Activated CD4-positive, CD25-positive, alpha-beta regulatory T cell treated with anti-CD3 and anti-CD28 coated beads, Interleukin-2, amount 50 U/mL, for 24 hours (primary cell): Measurements from ENCODE around the gene OTOG.

Experiments used
- ATAC-seq, 2 donors: fragments of 150-1000 bp; cut with Tn5 transposase; one replicate each; pipeline ENCODE4 v1.10.0; 2021; ENCODE audit warnings: mild to moderate bottlenecking in 1 of 2, moderate library complexity in 1 of 2

The OTOG gene

GRCh38 chr11:17543041-17543440, 4.0 kb upstream of the OTOG start:
- ATAC-seq = no peak

- no peak for ATAC-seq
Measured at GRCh38 chr11:17543574-17544180, 3.4 kb upstream of the OTOG start.

GRCh38 chr11:17544181-17544622, 2.9 kb upstream of the OTOG start, which contains the start of gene USH1C:
TSS of gene USH1C (minus strand) at chr11:17544416. CDS start at chr11:17544307, 109 bp downstream.
- ATAC-seq = no peak

DNA sequence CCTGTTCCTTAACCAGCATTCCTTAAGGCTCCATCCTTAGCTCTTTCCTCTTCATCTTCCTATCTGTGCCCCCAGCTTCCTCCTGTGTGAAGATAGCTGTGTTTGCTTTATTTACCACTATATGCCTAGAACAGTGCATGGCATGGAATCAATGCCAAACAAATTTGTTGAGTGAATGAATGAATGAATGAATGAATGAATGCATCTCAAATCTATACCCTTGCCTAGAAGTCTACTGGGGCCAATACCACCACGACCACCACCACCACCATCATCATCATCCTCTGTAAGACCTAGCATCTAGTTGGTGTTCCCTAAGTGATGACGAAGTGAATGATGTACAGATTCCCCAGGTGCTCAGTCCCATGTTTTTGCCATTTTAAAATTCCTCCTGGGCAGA, 819 bp upstream of the OTOG start:
- ATAC-seq = no peak

- ATAC-seq = no peak
Measured at GRCh38 chr11:17547932-17548331, 873 bp downstream of the OTOG start.

GRCh38 chr11:17548444-17548843, 1.4 kb downstream of the OTOG start:
- no peak for ATAC-seq

DNA sequence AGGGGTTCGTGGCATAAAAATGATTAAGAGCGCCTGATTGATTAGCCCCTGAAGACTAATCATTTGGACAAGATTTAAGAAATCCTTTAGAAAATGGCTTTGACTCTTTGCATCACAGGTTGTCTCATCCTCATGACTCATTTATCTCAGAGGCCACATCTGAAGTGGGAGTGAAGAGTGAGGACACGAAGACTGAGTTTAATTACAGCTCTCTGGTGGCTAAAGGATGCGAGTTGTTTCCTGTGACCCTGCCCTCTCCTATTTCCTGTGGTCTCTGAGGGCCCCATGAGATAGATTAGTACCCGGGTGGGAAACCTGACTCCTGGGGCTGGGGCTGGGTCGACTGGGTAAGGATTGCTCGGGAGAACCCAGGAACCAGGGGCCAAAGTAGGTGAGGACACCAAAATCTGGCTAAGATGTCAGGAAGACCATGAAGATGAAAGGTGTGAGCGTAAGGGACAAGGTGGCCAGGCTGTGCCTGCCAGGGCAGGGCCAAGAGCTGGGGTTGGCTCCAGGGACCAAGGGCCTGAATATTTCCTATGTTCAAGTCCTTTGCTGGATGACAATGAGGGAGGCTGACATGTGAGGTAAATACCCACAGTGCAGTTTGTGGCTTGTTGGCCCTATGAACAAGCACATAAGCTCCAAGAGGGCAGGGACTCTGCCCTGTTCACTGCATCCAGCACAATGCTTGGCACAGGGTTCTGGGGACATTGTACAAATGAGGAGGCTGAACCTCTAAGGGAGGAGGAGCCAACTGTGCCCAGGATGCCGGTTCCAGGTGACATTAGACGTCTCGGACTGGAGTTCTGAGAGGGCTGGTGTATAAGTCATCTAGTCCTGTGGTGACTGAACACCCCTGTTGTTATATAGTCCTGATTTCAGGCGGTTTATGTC, 3.6 kb downstream of the OTOG start:
- ATAC-seq = no peak

DNA sequence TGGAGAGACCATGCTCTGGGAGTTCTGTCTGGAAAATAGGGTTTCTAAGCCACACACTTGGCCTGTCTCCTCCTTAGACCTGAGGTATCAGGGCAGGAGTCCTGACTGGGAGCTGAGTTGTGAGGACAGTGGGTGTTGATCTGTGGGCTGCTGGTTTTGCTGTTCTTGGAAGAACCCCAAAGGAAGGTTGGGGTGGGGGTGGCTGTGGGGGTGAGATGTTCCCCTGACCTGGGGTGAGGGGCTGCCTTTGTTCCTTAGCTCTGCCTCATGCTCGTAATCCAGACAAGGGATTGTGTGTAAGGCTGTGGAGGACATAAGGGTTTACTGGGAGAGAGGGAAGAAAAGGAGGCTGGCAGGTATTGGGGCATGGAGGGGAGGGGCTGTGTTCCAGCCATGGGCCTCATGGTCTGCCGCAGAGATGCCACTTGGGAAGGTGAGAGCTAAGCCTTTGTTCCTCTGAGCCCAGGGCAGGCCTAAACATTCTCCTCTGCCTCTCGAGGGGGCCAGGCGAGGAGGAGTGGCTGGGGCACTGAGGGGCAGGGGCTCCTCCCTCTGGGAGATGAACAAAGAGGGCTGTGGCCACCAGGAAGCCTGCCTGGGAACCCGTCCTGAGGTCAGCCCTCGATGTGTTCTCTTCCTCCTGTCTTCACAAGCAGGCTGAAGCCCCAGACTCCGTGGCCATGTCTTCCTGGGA, 4.4 kb downstream of the OTOG start:
- ATAC-seq = no peak

DNA sequence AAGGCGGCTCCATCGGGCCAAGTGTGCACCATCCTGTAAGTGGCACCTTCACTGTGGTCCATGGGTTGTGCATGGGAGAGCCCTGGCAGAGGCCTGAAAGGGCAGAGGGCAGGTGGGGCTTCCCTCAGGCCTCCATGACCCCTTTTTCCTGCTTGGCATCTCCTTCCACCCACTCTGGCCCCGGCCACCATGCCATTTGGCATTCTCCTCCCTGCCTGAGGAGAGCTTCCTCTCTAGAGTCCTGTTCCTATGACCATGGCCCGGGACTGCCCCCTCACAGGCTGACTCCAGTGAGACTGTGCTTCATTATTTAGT, 4.9 kb downstream of the OTOG start:
- ATAC-seq = no peak

- ATAC-seq = no peak
Measured at GRCh38 chr11:17552392-17553248, 5.6 kb downstream of the OTOG start.

GRCh38 chr11:17553249-17553546, 6.1 kb downstream of the OTOG start:
- no peak for ATAC-seq

GRCh38 chr11:17554487-17554886, 7.4 kb downstream of the OTOG start:
- no peak for ATAC-seq

GRCh38 chr11:17556999-17557398, 9.9 kb downstream of the OTOG start:
- ATAC-seq = no peak

DNA sequence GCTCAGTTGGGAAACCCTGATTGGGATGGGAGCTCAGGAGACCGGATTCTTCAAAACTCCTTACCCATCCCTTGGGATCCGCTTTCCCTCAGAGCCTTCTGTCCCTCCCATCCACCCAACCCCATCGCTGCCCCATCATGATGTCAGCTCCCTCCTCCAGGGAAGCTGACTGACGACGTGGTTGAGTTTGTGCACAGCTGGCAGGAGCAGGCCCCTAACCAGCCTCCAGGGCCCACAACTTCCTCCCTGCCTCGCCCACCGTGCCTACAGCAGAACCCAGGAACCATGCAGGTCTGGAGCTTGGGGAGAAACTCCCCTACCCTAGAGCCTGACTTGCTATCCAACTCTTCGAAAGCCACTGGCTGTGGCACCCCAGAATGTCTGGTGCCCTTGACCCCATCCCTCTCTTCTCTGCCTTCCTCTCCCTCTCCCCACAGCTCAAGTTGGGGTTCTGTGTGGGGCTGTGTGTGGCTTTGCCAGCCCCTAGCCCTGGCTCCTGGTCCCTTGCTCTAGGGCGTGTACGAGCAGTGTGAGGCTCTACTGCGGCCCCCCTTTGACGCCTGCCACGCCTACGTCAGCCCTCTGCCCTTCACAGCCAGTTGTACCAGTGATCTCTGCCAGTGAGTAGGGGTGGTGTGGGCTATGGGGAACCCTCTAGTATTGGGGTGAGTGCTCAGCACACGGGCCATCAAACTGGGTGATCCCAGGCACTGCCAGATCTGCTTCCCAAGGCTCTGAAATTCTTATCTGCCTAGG, 11.1 kb downstream of the OTOG start:
- no peak for ATAC-seq

DNA sequence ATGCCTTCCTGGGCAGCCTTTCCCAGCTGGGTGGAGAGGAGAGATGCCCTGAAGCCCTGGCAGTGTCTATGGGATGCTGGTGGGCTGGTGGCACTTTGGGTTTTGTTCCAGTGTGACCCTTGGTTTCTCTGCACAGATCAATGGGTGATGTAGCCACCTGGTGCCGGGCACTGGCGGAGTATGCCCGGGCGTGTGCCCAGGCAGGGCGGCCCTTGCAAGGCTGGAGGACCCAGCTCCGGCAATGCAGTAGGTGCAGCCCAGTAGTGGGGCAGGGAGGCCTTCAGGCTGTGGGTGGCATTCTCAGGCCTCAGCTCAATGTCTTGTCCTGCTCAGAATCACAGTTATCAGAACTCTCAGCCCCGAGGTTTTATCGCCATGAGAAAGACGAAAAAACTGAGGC, 11.9 kb downstream of the OTOG start:
- no peak for ATAC-seq

- ATAC-seq = no peak
Measured at GRCh38 chr11:17559341-17560087, 12.5 kb downstream of the OTOG start.

DNA sequence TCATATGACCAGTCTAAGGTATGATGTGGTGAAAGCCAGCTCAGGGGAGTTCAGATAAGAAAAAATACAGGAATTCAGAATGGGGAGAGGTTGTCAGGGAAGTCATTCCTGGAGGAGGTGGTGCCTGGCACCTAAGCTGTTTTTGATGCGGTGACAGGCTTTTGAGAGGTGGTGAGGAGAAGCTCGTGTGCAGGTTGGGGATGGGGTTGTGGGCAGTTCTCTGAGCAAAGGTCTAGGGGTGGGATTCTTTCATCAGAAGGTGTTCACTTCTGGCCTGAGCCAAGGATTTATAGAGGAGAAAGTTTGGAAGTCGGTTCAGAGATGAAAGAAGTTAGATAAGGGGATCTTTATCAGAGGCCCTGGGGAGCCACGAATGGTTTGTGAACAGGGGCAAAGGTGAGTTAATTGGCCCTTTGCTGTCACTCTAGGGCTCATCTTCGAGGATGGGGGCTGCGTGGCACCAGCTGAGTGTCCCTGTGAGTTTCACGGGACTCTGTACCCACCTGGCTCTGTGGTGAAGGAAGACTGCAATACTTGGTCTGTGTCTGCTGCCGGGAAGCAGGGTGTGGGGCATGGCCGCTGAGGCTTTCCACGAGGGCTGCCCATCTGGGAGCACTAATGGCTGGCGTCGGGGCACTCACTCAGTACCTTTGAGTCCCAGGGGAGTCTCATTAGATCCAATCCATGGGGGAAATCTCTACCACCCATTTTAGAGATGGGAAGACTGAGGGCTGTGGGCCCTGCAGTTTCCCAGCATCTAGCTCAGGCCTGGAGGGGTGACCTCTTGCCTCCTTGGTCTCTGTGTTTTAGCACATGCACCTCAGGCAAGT, 13.4 kb downstream of the OTOG start:
- ATAC-seq = no peak

- no peak for ATAC-seq
Measured at GRCh38 chr11:17561111-17561415, 14.0 kb downstream of the OTOG start.

GRCh38 chr11:17561526-17561925, 14.5 kb downstream of the OTOG start:
- no peak for ATAC-seq

DNA sequence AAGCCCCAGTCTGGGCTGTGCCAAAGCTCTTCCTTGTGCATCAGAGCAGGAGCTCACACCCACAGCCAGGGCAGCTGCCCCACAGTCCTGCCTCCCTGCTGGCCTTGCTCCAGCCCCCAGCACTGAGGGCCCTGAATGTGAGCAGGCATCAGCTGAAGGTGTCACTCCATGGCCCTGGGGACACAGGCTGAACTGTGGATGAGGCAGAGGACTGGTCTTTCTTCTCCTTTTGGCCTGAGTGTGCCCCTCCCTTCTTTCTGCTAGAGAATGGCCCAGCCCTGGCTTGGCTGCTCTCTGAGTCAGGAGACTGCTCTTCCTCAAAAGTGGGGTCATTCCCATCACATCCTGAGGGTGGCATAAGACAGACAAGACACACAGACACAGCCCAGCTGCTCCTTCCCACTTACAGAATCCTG, 16.2 kb downstream of the OTOG start:
- no peak for ATAC-seq
